Embryonic facial prominence (tissue), 1 donor: ENCODE measurements around the gene WDR90.
"Not testable (repeated sequence)": the region's sequence is repeated elsewhere in the genome, so short reads cannot be mapped to it uniquely, and the experiment has no call there.

Experiments
- DNase-seq: peaks from one replicate; pipeline ENCODE4 v3.0.0-alpha.2; 2016; ENCODE audit errors: extremely low spot score

WDR90 gene

GRCh38 chr16:689175-689897, 40.2 kb downstream of the WDR90 start:
- DNase-seq = no peak

- DNase-seq = not testable (repeated sequence)
Observed at GRCh38 chr16:691242-691641, 42.1 kb downstream of the WDR90 start.

GRCh38 chr16:692356-693108, 43.4 kb downstream of the WDR90 start:
- DNase-seq = no peak

- no peak for DNase-seq
Observed at GRCh38 chr16:693364-693763, 44.2 kb downstream of the WDR90 start.

GRCh38 chr16:693766-694165, 44.6 kb downstream of the WDR90 start:
- DNase-seq = no peak

- no peak for DNase-seq
Observed at GRCh38 chr16:694187-694862, 45.2 kb downstream of the WDR90 start.

DNA sequence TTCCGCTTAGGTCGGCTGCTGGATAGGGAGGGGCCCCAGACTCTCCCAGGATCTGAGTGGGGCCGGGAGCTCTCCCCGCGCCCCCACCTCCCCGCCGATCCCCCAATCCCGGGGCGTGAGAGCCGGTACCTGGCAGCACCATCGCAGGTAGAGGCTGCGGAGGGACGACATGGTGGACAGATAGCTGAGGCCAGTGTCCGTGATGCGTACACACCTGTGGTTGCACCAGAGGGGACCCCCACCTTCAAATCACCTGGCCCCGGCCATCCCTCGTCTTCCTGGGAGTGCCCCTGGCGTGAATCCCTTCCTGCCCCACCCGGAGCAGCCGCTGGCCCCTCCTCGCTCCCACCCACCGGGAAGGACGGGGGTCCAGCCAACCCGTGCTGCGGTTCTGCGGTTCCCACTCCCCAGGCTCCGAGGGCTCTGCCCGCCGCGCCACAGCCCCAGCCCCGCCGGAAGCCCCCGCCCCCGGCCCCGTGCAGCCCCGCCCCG, 45.7 kb downstream of the WDR90 start:
- DNase-seq = no peak

GRCh38 chr16:695355-696089, 46.4 kb downstream of the WDR90 start:
- DNase-seq = no peak

DNA sequence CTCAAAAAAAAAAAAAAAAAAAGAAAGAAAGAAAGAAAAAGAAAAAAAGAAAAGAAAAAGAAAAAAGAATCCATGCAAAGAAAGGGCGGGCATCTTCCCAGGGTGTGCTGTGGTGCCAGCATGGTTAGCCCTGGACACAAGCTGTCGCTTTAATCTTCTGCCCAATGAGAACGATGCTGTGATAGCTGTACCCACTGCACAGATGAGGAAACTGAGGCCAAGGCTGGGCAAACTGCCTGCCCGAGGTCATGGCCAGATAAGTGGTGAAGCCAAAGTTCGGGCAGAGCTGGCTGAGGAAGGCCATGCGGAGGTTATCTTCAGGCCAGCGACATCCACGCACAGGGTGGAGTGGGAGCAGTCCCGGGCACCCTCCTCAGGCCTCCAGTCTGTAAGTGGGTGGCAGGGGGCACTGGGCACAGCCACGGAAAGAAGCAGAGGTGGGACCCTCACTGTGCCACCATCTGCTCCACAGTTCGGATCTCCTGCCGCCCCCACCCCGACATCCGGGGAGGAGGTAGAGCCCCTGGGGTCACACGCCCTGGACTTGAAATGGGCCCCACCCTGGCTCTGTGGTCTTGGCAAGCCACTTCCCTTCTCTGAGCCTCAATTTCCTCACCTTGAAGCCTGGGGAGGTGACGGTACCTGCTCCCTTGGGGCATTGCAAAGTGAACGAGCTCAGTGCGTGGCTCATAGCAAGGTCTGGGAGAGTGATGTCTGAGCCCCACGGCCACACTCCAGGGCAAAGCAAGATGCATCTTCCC, 49.9 kb downstream of the WDR90 start:
- no peak for DNase-seq

- DNase-seq = no peak
Observed at GRCh38 chr16:700684-701584, 51.8 kb downstream of the WDR90 start.

DNA sequence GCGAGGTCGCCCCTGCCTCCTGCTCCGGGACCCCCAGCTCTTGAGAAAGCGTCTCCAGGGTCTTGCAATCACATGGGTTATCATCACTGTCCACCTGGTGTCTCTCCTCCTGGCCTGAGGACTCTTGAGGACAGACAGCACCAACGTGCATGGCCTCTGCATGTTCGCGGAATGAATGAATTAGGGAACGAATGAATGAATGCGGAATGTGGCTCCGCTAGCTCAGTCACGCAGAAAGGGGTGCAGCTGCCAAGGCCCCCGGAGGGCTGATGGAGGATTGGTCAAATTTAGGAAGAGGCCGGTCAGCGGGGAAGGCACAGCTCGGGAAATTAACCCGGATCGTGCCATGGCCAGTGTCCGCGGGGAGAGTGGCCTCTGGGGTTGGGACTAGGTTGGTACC, 53.2 kb downstream of the WDR90 start:
- DNase-seq = no peak

GRCh38 chr16:703406-703805, 54.2 kb downstream of the WDR90 start:
- no peak for DNase-seq

GRCh38 chr16:704047-704446, 54.9 kb downstream of the WDR90 start:
- DNase-seq = no peak

GRCh38 chr16:704552-705380, 55.6 kb downstream of the WDR90 start:
- DNase-seq = no peak

DNA sequence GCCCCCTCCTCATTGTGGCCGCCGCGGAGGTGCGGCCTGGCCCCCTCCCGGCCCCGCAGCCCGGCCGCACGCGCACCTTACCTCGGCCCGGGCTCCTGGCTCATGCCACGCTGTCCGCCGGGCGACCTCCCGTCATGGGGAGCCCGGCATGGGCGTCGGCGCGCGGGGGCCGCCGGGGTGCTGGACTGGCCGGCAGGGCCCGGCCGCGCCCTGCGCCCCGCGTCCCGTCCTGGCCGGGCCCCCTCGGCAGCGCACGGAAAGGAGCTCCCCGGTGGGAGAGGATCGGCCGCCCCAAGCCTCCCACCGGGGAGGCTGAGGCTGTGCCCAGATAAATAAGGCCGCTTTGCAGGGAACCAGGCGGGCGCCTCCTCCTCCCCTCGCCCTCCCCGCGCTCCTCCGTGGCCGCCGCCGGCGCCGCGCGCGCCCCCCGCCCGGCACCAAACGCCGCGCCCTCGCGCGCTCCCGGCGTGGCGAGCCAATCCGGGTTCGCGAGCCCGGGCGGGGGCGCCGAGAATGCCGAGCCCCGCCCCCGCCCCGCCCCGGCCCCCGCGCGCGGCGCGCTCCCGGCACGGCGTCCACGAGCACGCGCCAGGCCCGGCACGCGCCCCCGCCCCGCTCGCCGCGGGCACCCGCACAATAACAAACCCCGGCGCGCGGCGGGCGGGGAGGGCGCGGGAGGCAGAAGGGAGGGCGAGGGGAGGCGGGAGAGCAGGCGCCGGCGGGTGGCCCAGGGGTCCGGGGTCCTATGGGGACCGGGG, 56.4 kb downstream of the WDR90 start, which contains the start of gene FBXL16:
Gene FBXL16, minus strand, starts transcription at position 371 of the 758 bp plus-strand sequence. CDS start 8,396 bp downstream, outside the sequence.
- DNase-seq = no peak

- no peak for DNase-seq
Observed at GRCh38 chr16:706189-707061, 57.3 kb downstream of the WDR90 start.

DNA sequence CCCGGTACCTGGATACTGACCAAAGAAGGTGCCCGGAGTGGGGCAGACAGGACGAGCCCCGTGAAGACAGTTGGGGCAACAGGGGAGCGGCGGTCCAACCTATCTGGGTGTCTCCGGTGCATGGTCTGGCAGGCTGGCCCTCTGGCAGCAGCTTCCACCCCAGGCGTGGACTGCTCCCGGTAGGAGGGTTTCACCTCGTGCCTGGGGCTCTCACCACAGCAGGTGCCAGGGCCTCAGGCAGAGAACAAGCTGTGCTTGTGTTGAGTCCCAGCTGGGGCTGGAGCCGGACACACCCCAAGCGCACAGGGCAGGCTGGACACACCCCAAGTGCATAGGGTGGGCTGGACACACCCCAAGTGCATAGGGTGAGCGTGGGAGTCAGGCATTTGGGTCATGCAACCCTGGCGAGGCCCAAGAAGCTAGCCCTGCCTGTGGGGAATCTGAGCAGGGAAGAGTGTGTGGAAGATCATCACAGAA, 57.9 kb downstream of the WDR90 start:
- DNase-seq = no peak
